Endothelial cell (in vitro differentiated cells): Measurements from ENCODE around the gene SLC25A41. TPM values are rescaled to one million over a fixed set of nuclear protein-coding genes. Genes with fewer than 3 reads are reported as not detected.

Source experiments
- DNase-seq: peaks from one replicate; pipeline ENCODE4 v3.0.0; 2021; ENCODE audit warnings: low spot score
- H3K27ac Mint-ChIP-seq: one replicate; pipeline ENCODE4 v1.8.0; 2021; ENCODE audit warnings: mixed read lengths, inconsistent platforms; ENCODE audit not compliant: unreplicated experiment
- H3K27me3 Mint-ChIP-seq: one replicate; pipeline ENCODE4 v1.8.0; 2021; ENCODE audit warnings: mild to moderate bottlenecking, moderate library complexity, mixed read lengths, inconsistent platforms; ENCODE audit not compliant: unreplicated experiment
- H3K36me3 Mint-ChIP-seq: one replicate; pipeline ENCODE4 v1.8.0; 2021; ENCODE audit warnings: mild to moderate bottlenecking, low read depth, mixed read lengths, inconsistent platforms; ENCODE audit not compliant: unreplicated experiment
- H3K4me1 Mint-ChIP-seq: one replicate; pipeline ENCODE4 v1.8.0; 2021; ENCODE audit warnings: mild to moderate bottlenecking, mixed read lengths, inconsistent platforms; ENCODE audit not compliant: unreplicated experiment
- H3K4me3 Mint-ChIP-seq: one replicate; pipeline ENCODE4 v1.8.0; 2021; ENCODE audit warnings: mild to moderate bottlenecking, mixed read lengths, inconsistent platforms; ENCODE audit not compliant: unreplicated experiment
- H3K9me3 Mint-ChIP-seq: one replicate; pipeline ENCODE4 v1.8.0; 2021; ENCODE audit warnings: mixed read lengths, inconsistent platforms; ENCODE audit not compliant: unreplicated experiment
- total RNA-seq: library from RNA; stranded (reverse); fragmentation: NEBNext Ultra II Directional; extraction: Animal tissue kit (Norgen Biotek cat#: 25700); gene quantifications from one replicate; pipeline ENCODE4 v1.2.1, GENCODE V29; 2021; ENCODE audit not compliant: unreplicated experiment
- TF ChIP-seq, protein P1 (sequence below): fragments of 200-600 bp; sonication (generic); IDR thresholded peaks from one replicate; pipeline ENCODE4 v1.5.0; 2021; ENCODE audit warnings: antibody characterized with exemption; ENCODE audit not compliant: unreplicated experiment

Gene SLC25A41
- total RNA-seq, 1 donor from 2014 or later = 0.23 TPM

DNA sequence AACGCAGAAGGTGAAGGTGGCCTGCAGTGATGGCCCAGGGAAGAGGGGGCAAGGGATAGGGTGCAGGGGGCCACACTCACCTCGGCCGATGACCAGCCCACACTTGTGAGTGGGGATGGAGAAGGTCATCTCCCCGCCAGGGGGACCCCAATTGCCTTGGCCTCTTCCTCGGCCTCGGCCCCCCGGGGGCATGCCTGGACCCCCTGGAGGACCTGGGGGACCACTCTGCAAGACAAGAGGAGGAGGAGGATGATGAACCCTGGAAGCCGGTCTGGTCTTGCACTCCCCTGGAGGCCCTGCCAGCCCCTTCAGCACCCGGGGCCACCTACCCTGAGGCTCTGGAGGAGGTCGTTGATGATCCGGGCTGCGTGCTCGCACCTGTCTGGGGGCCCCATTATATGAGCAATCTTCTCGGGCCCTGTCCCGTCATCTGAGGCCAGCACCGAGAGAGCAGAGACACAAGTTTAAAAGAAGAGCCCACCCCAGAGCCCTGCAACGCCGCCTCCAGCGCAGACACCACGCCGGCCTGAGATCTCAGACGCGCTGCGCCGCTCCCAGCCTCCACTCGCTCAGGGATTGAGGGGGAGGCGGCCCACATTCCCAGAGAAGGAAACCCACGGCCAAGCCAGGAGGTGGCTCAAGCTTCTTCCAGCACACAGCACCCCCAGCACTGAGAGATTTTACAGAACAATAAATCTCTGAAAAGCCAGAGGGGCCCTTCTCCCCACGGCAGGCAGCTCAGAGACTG is 16.7 kb downstream of the SLC25A41 start:
- no peak for DNase-seq
- Mint-ChIP-seq H3K27me3 (peaks cover 5% of the 10 kb centered on the region), H3K27ac (no peak overlapping the region), H3K36me3 (peaks cover 19% of the 10 kb centered on the region), H3K4me3 (no peak overlapping the region), H3K9me3 (no peaks in the 10 kb centered on the region), H3K4me1 (peaks cover under 1% of the 10 kb centered on the region)
- TF ChIP-seq, protein P1, sequence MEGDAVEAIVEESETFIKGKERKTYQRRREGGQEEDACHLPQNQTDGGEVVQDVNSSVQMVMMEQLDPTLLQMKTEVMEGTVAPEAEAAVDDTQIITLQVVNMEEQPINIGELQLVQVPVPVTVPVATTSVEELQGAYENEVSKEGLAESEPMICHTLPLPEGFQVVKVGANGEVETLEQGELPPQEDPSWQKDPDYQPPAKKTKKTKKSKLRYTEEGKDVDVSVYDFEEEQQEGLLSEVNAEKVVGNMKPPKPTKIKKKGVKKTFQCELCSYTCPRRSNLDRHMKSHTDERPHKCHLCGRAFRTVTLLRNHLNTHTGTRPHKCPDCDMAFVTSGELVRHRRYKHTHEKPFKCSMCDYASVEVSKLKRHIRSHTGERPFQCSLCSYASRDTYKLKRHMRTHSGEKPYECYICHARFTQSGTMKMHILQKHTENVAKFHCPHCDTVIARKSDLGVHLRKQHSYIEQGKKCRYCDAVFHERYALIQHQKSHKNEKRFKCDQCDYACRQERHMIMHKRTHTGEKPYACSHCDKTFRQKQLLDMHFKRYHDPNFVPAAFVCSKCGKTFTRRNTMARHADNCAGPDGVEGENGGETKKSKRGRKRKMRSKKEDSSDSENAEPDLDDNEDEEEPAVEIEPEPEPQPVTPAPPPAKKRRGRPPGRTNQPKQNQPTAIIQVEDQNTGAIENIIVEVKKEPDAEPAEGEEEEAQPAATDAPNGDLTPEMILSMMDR = no peak

DNA sequence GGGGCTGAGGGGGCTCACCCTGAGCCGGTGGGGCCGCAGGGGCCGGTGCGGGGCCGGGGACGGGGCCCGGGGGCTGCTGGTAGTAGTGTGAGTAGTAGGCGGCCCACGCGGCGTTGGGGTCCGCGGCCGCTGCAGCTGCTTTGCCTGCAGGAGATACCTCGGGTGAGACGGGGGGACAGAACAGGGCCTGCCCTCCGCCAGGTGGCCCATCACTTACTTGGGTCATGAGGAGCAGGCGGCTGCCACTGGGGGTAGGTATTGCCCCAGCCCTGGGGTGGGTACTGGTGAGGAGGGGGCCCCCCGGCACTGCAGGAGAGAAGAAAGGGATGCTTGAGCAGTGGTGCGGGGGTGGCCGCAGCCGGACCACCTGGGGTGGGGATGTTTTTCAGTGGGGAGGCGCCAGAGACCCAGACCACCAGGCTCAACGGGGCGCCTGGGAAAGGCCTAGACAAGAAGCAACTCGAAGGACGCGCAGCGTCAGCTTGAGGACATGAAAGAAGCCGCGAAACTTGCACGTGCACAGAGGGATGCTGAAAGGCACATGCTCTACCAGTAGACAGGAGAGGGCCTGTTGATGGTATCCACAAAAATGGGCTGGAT is 17.9 kb downstream of the SLC25A41 start:
- H3K9me3 Mint-ChIP-seq = no peaks in the 10 kb centered on the region
- no peak overlapping the region for H3K4me3 Mint-ChIP-seq
- no peak for DNase-seq
- H3K27ac Mint-ChIP-seq = no peak overlapping the region
- H3K27me3 Mint-ChIP-seq = peaks cover 4% of the 10 kb centered on the region
- peaks cover 17% of the 10 kb centered on the region for H3K36me3 Mint-ChIP-seq
- TF ChIP-seq, protein P1 = no peak
- no peaks in the 10 kb centered on the region for H3K4me1 Mint-ChIP-seq

DNA sequence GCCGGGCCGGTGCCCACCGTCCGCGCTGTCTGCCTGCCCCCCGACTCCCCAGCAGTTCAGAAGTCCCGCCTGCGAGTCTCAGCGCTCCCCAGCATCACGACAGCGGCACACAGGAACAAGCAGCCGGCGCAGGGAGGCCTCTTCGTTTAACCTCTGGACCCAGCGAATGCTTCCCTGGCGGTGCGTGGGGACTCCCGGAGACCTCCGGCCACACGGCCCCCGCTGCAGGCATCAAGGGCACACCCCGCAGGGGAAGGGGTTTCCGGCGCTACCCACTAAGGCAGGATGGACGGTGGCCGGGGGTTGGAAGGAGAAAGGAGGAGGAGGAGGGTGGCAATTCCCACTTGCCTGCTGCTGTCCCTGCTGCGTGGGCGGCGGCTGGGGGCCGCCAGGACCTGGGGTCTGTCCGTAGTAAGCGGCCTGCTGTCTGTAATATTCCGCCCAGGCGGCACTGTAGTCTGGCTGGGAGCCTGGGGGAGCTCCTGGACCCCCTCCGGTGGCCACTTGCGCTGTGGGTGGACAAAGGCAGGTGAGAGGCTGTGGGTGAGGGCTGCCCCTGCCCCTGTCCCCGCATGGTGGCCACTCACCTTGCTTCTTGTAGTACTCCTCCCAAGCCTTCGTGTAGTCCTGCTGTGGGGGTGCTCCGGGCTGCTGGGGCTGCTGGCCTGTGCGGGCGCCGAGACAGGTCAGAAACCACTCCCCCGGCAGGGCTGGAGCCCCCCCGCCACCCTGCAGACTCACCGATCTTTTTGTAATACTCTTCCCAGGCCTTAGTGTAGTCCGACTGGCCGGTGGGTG is 18.6 kb downstream of the SLC25A41 start:
- no peak for DNase-seq
- H3K27me3 Mint-ChIP-seq = peaks cover 4% of the 10 kb centered on the region
- TF ChIP-seq, protein P1 = no peak
- H3K27ac Mint-ChIP-seq = peak overlapping the region; percentile 55
- no peaks in the 10 kb centered on the region for H3K4me1 Mint-ChIP-seq
- peaks cover 14% of the 10 kb centered on the region for H3K36me3 Mint-ChIP-seq
- no peak overlapping the region for H3K4me3 Mint-ChIP-seq
- no peaks in the 10 kb centered on the region for H3K9me3 Mint-ChIP-seq

DNA sequence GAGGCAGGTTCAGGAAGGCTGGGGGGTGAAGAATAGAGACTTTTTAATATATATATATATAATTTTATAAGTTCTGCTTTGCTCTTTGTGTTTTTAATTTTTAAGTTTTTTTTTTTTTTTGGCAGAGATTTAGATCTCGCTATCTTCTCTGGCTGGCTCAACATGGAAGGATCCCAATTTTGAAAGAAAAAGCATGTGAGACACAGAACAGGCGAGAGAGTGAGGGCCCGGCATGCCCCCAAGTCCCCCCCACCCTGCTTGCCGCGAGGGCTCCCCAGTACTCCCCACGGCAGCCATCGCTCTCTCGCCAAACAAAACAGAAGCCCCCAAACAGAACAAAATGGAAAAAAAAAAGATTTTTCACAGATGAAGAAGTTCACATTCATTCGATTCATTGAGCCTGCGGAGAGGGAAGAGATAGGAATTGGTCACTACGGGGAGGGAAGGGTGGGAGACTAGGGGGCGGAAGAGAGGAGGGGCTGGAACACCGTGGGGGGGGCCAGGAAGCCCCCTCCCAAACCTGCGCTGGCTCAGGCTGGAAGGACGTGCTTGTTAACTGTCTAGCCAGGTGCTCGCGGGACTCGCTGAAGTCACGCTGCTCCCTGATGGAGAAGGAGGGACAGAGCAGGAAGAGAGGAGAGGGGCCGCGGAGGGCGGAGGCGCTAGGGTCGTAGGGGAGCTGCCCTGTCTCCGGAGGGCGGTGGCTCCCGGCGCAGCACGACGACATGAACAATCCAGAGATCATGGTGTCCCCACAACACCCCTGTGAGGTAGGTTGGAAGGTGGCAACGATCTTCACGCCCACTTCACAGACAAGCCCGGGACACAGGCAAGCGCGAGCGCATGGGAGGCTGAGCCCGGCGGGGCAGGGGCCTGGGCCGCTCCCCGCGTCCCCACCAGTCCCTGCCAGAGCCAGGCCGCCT is 19.6 kb downstream of the SLC25A41 start:
- Mint-ChIP-seq H3K4me3 (no peak overlapping the region), H3K27ac (no peak overlapping the region)
- DNase-seq = no peak

More for the DNA sequence above, 19.6 kb downstream of the SLC25A41 start:
- TF ChIP-seq, protein P1 = no peak
- H3K4me1 Mint-ChIP-seq = no peaks in the 10 kb centered on the region
- peaks cover 1% of the 10 kb centered on the region for H3K27me3 Mint-ChIP-seq
- no peaks in the 10 kb centered on the region for H3K9me3 Mint-ChIP-seq
- H3K36me3 Mint-ChIP-seq = peaks cover 9% of the 10 kb centered on the region
